Brain microvascular endothelial cell (primary cell): Measurements from ENCODE around the gene FAM210A.

ENCODE experiments used
- DNase-seq: peaks from one replicate; pipeline ENCODE4 v3.0.0-alpha.2; 2020
- H3K27ac ChIP-seq: fragments of 250-450 bp; sonication (Bioruptor Pico); 2 replicates; pipeline ENCODE4 v1.5.1; 2020; ENCODE audit warnings: mild to moderate bottlenecking, moderate library complexity
- H3K27me3 ChIP-seq: fragments of 250-450 bp; sonication (Bioruptor Pico); replicated peaks from 2 replicates; pipeline ENCODE4 v1.5.1; 2020; ENCODE audit warnings: mild to moderate bottlenecking
- H3K36me3 ChIP-seq: fragments of 250-450 bp; sonication (Bioruptor Pico); replicated peaks from 2 replicates; pipeline ENCODE4 v1.5.1; 2020; ENCODE audit warnings: mild to moderate bottlenecking
- H3K4me3 ChIP-seq: 2 replicates; pipeline ENCODE4 v1.5.1; 2011; ENCODE audit warnings: low read depth, mild to moderate bottlenecking, control low read depth, low read length, moderate library complexity
- CTCF ChIP-seq: IDR thresholded peaks from 2 replicates; pipeline ENCODE4 v1.5.1; 2011; ENCODE audit warnings: low read depth, mild to moderate bottlenecking, moderate library complexity, low read length, control low read depth, inconsistent platforms; ENCODE audit errors: missing control alignments
- in situ Hi-C: cut with HindIII; loops from 2 replicates; pipeline ENCODE4 v1.10.0; 2017; ENCODE audit warnings: low sequenced_read_pairs, low pct_ligation_motif_present

FAM210A gene

GRCh38 chr18:13641551-13642439 lies 84.6 kb downstream of the FAM210A start:
- Histone ChIP-seq H3K4me3 (peak overlapping the region; percentile 42), H3K27ac (no peak overlapping the region)

GRCh38 chr18:13640266-13640860 lies 86.0 kb downstream of the FAM210A start:
- TF ChIP-seq CTCF = no peak
- no peak for DNase-seq
- in situ Hi-C loops = no loop called here
- Histone ChIP-seq H3K27ac (no peak overlapping the region), H3K4me3 (no peak overlapping the region), H3K36me3 (no peaks in the 10 kb centered on the region), H3K27me3 (peaks cover 11% of the 10 kb centered on the region)

More at GRCh38 chr18:13641551-13642439, 84.6 kb downstream of the FAM210A start:
- TF ChIP-seq CTCF = no peak
- in situ Hi-C loops = no loop called here
- DNase-seq = no peak
- no peaks in the 10 kb centered on the region for H3K36me3 ChIP-seq
- peaks cover 11% of the 10 kb centered on the region for H3K27me3 ChIP-seq

GRCh38 chr18:13638719-13639595 lies 87.4 kb downstream of the FAM210A start:
- no peak for DNase-seq
- Histone ChIP-seq H3K27ac (no peak overlapping the region), H3K4me3 (no peak overlapping the region), H3K36me3 (no peaks in the 10 kb centered on the region), H3K27me3 (peaks cover 11% of the 10 kb centered on the region)
- in situ Hi-C loops = no loop called here
- TF ChIP-seq CTCF = no peak

GRCh38 chr18:13635046-13635445 lies 91.3 kb downstream of the FAM210A start:
- in situ Hi-C loops = no loop called here
- H3K4me3 ChIP-seq = no peak overlapping the region
- H3K27me3 ChIP-seq = no peaks in the 10 kb centered on the region
- no peak for TF ChIP-seq CTCF
- H3K27ac ChIP-seq = no peak overlapping the region
- no peaks in the 10 kb centered on the region for H3K36me3 ChIP-seq
- DNase-seq = no peak

GRCh38 chr18:13633700-13634099 lies 92.7 kb downstream of the FAM210A start:
- Histone ChIP-seq H3K36me3 (no peaks in the 10 kb centered on the region), H3K27ac (no peak overlapping the region), H3K27me3 (peaks cover 1% of the 10 kb centered on the region), H3K4me3 (no peak overlapping the region)
- in situ Hi-C loops = no loop called here
- TF ChIP-seq CTCF = no peak
- DNase-seq = no peak
